Cortex of kidney (tissue), 1 donor: ENCODE measurements around the gene TCF7L2.
"Not testable (repeated sequence)": the region's sequence is repeated elsewhere in the genome, so short reads cannot be mapped to it uniquely, and the experiment has no call there.

Source experiments
- DNase-seq: peaks from one replicate; lab custom pipeline; 2025; lab: John Stamatoyannopoulos, UW

TCF7L2 gene

DNA sequence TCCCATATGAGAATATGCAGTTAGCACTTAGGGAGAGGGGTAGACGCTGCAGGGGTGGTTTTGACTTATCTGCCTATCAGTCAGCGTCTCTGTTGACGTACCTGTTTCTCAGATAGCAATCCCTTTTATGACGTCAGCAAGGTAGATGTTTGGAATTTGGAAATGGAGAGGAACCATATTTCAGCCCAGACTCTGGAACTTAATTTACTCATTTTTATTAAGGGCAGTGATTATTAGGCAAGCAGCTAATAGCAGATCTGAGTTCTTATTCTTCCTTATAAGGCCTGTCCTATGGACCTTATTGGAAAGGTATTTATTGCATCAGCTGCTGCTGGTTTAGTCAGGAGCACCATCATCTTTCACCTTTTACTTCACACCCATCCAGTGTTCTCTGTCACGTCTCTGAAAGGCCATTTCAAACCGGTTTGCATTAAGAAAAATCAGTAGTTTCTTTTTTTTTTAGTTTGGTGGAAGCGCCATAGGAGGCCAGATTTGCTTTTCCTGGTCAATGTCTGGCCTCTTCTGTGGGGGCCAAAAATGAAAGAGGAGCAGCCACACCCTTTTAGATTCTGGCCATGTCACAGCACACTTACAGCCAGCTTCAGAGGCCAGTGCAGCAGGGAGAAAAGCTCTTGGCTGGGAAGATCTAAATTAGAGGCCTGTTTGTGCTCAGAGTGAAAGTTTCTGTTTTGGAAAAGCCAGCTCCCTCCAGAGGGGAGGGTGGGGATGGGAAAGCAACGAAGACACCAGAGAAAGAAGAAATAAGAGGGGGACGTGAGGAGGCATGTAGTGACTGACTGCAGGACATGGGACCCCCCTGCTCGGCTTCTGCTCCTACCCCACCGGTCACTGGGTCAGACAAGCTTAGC lies 146.3 kb downstream of the TCF7L2 start:
- no peak for DNase-seq

DNA sequence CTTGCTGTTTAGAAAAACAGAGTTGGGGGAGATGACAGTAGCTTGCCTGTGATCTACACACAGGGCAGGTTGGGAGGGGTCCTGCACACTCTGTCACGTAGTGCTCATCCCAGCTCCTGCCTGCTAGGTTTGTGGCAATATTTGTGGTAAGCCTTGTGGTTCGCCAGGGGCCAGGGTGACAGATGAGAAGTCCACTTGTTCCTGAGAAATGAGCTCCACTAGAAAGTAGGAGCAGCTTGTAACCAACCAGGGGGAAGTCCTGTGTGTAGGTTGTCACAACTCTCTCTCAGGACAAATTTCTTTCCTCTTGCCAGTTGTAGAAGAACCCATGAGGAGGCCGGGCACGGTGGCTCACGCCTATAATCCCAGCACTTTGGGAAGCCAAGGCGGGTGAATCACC lies 147.0 kb downstream of the TCF7L2 start:
- DNase-seq = no peak

DNA sequence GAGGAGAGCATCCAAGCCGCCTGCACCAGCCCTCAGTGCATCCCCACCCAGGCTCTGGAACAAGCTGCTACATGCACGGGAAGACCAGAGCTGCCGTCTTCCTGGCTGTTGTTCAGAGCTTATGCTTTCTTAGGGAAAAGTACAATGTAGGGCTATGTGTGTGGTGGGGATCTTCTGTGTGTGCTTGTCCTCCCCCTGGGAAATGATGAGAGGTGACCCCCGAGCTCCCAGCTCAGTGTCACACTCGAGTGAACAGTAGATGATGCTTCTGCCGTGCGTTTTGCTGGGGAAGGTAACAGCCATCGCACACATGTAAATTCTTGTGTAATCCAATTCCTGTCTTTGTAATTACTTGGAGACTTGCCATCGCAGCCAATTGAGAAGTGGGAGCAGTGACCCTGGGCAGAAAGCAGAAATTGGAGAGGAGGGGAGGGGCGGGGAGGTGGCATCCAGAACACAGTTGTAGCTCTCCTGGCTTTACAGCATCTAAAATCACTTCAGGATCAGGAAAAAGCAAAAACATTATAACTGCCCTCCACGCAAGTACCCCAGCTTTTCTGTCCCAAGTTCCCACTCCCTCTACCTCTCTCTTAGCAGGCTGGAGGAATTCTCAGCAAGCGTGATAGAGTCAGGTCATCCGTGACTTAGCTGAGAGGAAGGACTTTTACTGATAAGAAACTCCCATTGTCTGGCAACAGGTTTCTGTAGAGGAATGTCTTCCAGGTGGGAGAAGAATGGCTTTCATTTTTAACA lies 149.6 kb downstream of the TCF7L2 start:
- no peak for DNase-seq

DNA sequence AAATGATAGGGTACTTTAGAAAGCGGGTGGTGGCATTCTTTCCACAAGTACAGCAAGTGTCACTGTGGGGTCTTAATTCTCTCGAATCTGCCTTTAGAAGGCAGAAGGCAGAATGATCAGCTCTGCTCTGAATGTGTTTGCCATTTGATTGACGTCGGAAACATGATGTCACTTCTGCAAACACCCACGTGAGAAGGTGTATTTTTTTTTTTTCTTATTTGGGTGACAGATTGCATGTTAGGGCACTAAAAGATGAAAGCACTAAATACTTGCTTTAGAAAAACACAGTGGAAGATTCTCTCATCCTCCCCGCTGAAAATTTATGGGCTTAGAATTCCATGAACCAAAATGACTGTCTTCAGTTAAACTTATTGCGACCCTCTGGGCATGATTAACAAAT lies 150.2 kb downstream of the TCF7L2 start:
- DNase-seq = no peak

DNA sequence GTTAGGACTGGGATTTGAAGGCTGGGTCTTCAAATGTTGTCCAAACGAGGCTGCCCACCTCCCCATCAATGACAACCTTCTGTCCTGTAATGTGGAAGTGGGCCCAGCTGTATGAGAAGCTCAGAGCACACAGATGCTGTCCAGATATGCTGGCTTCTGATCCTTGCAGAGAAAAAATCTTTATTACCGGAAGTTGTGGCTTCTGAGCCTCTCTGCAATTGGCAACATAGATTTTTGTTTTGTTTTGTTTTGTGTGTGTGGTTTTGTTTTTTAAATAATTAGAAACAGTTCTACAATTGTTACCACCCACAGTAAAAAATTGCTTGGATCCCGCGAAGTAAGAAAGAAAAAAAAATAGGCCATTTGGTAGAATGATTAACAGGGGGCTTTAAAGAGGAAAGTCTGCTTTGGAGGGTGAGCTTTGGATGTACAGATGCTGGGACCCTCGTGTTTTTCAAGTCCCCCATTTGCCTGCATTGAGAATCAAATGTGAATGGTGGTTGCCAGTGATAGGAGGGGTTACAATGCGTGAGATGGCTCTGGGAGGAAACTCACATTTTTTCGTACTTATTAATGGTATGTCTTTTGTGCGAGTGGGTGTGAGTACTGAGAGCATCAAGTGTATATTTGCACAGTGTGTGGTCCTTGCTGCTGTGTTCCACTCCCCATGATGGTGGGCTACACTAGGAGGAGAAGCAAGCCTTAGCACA lies 153.2 kb downstream of the TCF7L2 start:
- no peak for DNase-seq

DNA sequence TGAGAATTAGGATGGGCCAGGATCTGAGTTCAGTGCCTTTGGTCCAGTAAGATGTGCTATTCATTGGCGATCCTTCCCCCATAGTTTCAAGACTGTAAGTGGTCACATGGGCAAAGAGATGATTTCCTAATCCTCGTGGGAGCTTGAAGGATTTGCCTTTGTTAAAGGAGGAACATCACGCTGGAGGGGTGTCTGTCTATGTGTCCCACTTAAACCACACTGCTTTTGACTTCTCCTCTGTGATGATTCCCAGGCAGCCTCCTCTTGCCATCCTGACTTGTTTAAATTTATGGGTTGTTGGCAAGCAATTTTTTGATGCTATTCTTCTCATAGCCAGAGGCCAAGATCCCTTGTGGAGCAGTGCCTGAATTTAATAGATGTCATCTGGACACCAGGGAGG lies 154.0 kb downstream of the TCF7L2 start:
- no peak for DNase-seq

DNA sequence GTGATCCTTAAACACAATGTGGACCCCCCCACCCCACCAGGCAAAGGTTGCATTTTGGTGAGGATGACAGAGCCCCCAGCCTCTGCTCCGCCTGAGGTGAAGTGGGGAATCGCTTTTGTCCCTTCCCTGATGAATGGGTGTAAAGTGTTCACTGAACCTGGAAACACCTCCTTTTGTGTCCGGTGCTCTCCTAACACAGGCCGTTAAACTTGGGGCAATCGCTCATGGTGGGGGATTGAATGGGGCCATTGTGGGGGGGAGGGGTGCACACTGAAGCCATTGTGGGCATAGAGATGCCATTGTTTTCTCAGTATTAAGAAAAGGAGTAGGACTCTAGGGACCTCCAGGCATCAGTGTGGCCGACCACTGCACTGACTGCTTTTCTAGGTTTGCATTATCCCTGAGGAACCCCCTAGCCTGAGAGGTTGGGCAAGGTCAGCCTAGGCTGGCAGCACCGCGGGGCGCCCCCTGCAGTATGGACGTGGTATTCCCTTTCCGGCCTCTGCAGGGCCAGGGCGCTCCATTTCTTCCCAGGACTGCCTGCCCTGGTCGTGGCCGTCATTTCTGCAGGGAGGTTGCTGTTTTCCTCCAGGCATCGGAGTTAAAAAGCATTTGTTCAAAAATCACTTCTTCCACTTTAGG lies 158.3 kb downstream of the TCF7L2 start:
- no peak for DNase-seq

DNA sequence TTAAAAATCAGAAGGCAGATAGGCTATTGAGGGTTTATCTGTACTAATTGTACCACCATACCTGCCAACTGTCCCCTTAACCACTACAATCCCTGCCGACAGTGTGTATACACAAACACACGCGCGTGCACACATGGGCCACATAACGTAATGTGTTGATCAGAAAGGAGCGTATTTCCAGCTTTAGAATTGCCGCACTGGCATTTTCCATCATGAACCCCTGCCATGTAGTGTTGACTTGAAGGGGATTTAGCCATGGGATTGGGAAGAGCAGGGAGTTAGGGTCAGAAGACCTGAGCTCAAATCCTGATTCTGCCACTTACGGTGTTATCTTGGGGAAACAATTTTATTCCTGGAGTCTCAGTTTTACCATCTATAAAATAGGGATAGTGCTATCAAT lies 158.9 kb downstream of the TCF7L2 start:
- no peak for DNase-seq

DNA sequence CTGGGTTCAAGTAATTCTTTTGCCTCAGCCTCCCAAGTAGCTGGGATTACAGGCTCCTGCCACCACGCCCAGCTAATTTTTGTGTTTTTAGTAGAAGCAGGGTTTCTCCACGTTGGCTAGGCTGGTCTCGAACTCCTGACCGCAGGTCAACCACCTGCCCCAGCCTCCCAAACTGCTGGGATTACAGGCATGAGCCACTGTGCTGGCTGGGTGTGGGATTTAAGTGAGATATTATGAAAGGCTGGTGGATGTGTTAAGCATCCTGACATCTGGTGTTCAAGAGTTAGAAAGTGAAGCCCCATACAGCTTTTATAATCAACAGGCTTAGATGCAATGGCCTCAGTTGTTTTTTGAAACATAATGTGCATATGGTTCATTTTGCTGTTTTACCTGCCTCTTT lies 159.4 kb downstream of the TCF7L2 start:
- not testable (repeated sequence) for DNase-seq

DNA sequence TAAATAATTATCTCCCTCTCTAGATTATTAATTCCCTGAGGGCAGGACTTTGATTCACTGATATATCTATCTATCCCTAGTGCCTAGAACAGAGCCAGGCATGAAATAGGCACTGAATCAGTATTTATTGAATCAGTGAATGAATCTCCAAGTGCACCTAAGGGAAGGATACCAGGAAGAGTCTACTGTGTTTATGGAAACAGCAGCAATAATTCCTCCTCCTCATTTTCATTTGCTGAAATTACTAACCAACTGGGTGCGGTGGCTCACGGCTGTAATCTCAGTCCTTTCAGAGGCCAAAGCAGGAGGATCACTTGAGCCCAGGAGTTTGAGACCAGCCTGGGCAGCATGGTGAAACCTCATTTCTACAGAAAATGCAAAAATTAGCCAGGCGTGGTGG lies 161.2 kb downstream of the TCF7L2 start:
- no peak for DNase-seq

DNA sequence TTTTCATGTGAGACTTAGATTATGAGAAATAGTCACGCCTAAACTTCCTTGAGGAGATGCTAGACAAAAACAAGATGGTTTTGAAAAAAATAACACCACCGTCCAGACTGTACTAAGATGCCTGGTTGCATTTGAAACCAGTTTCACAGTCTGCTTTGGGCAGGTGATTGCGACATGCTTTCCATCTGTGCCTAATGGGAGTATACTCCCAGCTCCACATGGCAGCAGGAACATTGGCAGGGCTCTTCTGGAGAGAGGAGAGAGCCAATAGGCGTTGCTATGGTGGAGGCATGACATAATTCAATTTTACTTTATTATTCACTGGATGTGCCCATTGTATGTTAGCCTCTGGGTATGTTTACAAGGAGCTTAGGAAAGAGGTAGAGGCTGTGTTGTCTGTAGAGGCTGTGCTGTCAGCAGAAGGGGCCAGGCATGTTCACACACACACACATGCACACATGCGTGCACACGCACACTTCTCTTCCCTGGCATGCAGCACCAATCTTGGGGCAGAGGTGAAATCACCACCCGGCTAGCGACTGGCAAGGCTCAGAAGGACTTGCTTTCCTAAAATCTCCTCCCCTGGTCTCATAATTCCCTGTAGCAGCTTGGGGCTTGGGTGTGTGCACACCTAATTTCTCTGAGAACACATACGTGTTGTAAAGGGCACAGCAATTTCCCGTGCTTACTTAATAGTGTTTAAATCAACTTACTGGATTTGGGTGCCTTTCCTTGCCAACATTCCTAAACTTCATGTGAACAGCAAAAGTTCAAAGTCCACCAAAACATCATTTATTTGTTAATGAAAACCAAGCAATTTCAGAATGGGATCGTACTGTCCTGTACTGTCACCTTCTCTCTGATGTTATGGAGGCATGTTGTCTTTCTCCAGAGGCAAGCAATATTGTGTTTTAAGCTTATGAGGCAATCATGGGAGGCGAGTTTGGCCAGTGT lies 162.1 kb downstream of the TCF7L2 start:
- DNase-seq = no peak

DNA sequence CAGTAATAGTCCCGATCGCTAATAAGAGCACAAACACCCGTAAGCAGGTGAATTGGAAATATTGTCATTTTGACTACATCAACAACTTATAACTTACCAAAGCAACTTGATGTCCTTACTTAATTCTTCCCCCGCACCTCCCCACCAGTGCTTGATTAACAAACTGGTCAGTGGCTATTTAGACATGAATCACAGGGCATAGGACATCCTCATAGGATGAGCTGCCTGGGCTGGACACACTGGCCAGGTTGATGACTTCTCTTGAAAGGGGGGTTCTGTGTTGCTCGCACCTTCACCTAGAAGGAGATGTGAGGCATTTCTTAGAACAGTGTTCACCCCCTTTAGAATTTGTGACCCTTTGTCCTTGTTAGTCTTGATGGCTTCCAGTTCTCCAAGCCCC lies 163.2 kb downstream of the TCF7L2 start:
- no peak for DNase-seq

DNA sequence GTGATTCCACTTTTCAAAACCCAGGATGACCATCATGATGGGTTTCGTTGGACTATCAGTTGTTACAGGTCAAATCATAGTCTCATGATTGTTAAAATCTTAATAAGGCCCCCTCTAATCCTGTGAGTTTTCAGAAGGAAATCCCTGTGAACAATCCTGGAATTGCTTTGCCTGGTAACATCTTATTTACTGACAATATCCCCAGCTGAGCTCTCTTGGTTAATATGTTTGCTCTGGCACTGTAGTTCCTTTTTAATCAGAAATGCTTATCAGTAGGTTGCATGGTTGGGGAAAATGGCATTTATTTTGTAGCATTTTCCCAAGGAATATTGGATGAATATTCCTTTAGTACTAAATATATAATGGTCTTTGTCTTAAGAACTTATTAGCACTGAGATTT lies 163.9 kb downstream of the TCF7L2 start:
- no peak for DNase-seq

DNA sequence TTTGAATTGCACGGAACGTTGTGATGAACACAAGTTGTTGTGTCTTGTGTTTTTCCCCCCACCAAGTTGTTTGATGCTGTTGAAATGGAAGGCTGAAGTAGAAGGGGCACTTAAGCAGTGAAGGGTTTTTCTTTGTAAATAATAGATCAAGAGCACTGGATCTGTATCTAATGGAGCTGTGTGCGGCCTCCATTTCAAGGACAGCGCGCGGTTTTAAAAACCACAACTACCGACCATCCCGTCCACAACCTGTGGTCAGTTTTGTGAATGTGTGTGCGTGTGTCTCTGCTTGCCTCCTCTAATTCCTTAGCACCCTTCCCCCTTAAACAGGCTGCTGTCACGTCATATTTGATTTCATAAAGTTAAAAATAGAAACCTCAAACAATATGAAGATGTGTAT lies 165.5 kb downstream of the TCF7L2 start:
- DNase-seq = no peak

DNA sequence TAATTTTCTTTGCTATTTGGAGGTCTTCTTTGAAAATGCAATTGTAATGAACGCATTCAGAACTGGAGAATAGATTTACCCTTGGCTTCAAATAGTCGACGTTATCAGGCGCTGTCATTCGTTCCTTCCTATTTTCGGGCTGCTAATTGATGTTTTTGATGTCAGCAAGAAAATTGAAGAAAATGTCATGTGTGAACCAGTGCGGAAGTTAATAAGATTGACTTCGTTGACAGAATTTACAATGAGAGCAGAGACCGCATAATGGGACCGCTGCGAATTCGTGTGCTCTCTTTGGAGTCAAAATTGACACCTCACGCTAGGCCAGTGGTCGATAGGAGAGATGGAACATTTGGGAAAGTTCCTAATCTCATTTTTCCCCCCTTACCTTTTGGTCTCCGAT lies 168.8 kb downstream of the TCF7L2 start:
- no peak for DNase-seq

DNA sequence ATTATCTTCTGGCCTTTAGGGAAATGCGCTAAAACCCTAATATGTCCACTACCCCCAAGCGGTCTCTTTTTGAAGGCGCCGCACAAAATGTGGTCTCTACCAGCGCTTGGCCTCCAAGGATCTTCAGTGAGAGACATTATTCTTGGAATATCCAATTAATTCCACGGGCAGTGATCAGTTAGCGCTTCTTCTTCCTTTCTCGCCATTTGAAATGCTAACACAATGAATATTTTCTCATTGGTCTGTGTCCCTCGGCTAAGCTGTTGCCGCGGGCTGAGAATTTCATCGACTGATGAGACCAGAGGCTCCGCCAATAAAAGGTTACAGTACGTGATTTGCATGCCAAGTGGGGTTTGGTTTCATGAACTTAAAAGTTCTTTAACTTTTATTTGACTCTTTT lies 169.8 kb downstream of the TCF7L2 start:
- no peak for DNase-seq

DNA sequence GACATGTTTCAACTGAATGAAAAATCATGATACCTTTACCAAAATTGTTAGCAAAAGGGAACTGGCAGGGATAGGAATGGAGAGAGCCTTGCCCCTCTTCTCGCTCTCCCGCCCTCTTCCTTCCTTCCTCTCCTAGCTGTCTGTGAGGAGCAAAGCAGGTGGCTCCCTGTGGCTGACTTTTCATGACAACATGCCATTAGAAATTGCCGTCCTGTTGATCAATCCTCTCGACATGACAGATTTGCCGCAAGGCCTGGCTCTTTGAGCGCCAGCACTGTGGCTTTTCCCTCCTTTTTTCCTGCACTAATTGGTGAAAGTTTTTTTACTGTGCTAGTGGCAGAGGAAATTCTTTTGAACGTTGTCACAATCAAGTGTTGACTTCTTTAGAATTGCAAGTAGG lies 171.1 kb downstream of the TCF7L2 start:
- DNase-seq = no peak

DNA sequence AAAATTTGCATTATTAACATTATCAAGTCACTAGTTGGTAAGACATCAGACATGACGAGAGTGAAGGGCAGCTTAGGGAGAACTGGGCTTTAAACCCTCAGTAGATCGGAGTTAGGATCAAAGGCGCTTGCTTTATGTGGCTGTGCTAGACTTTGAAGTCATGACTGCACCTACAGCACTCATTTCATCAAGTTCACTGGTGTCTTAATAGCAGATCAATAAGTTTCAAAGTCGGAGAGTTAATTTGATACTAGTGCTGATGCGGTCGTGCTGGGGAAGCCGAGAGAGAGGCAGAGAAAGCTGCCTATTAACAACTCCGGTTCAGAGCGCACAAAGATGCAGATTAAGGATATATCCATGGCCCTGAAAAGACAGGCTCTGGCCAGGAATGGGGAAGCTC lies 172.9 kb downstream of the TCF7L2 start:
- DNase-seq = no peak

DNA sequence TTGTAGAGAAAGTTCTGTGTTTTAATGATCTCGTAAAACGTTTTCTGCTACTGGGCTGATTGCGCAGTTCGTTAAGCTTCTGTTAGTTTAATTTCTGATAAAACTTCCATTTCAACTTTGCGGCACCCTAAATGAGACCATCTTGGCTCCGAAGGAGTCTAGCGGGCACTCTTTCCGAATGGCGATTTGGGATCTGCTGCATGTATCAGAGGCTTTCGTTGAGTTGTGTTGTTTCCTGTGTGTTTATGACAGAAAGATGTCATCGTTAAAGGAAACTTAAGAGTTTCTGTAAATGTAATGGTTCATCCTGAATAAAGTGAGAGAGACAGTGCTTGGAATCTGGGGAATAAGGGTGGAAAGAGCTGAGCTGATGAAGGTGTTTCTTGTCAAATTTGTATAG lies 174.7 kb downstream of the TCF7L2 start:
- no peak for DNase-seq

DNA sequence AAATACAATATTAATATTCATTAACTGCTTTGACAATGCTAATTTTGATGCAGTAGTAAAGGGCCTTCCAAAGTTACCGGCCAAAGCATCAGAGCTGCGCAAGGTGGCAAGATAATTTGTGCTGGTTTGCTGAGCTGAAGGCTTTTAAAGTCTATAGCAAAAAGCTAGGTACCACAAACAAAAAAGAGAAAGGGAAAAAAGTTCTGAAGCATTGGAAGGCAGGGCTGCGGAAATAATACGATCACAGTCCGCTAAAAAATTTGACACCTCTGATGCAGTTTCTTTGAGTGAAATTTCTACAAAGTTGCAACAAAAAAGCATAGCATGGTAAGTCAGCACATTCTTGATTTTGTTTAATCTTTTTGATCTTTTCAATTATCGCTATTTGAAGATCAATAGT lies 175.6 kb downstream of the TCF7L2 start:
- no peak for DNase-seq
